ENCODE data around the gene HES7.

The HES7 gene

DNA sequence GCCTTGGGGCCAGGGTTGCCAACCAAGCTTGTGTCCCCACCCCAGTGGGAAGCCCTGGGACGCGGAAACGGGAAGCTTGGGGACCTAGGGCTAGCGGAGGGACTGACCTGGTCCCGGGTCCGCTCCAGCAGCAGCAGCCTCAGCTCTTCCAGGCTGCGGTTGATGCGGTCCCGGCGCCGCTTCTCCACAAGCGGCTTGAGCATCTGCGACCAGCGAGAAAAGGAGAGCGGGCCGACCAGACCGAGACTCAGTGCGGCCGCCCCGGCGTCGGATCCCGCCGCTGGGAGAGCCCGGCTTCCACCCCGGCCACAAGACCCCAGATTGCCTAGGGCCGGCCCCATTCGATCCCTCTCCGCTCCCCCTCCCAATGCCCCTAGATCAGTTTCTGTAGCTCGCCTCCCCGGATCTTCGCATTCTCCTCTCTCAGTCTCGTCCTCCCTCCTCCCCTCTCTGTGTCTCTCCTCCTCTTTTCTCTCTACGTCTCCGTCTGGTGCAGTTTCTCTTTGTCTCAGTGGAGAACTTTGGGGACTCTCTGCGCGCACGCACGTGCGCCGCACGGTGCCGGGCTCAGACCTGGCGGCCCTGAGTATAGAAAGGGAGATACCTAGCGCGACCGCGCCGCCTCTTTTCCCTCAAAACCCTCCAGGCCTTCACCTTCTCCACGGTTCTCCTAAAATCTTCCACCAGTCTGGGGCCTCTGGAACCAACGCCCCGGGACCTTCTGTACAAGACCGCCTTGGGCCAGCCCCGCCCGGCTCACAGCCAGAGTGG is 797 bp downstream of the HES7 start:
- Histone ChIP-seq H3K36me3 (no peaks in the 10 kb centered on the region), H3K27ac (no peak overlapping the region), H3K27me3 (ENCODE audit: insufficient read depth, low read depth, severe bottlenecking) (peaks cover 27% of the 10 kb centered on the region), H3K4me3 (ENCODE audit: low read depth, low read length) (peak overlapping the region; percentile 56), H3K9me3 (ENCODE audit: severe bottlenecking) (no peaks in the 10 kb centered on the region)
- TF ChIP-seq, protein P1, sequence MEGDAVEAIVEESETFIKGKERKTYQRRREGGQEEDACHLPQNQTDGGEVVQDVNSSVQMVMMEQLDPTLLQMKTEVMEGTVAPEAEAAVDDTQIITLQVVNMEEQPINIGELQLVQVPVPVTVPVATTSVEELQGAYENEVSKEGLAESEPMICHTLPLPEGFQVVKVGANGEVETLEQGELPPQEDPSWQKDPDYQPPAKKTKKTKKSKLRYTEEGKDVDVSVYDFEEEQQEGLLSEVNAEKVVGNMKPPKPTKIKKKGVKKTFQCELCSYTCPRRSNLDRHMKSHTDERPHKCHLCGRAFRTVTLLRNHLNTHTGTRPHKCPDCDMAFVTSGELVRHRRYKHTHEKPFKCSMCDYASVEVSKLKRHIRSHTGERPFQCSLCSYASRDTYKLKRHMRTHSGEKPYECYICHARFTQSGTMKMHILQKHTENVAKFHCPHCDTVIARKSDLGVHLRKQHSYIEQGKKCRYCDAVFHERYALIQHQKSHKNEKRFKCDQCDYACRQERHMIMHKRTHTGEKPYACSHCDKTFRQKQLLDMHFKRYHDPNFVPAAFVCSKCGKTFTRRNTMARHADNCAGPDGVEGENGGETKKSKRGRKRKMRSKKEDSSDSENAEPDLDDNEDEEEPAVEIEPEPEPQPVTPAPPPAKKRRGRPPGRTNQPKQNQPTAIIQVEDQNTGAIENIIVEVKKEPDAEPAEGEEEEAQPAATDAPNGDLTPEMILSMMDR (IDR thresholded peaks at IDR 0.05; ENCODE audit: low read depth, low read length): no peak
- no peak for DNase-seq

DNA sequence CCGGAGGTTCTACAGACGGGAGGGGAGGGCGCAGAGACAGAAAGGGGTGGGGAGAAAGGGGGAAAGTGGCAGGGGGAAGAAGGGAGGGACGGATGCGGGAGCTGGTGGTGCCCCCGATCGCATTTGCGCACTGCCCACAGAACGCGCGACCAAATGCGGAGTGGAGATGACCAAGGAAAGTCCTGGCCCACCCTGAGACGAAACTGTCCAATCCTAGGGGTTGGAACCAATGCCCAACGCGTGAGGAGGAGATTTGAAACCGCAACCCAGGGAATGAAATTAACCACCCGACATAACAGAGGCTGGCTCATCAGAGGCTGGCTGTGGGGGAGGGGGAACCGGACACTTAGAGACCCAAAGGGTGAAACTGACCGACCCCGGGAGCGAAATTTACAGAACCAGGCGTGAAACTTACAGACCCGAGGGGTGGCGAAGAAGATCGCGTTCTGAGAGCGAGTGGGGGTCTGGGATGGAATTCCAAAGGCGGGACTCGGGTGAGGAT is 1.4 kb downstream of the HES7 start:
- H3K4me3 ChIP-seq (ENCODE audit: low read depth, low read length): peak overlapping the region; percentile 56
- H3K27ac ChIP-seq: no peak overlapping the region
- no peaks in the 10 kb centered on the region for H3K36me3 ChIP-seq
- TF ChIP-seq, protein P1 (IDR thresholded peaks at IDR 0.05; ENCODE audit: low read depth, low read length): no peak
- DNase-seq: no peak
- peaks cover 27% of the 10 kb centered on the region for H3K27me3 ChIP-seq (ENCODE audit: insufficient read depth, low read depth, severe bottlenecking)
- H3K9me3 ChIP-seq (ENCODE audit: severe bottlenecking): no peaks in the 10 kb centered on the region

DNA sequence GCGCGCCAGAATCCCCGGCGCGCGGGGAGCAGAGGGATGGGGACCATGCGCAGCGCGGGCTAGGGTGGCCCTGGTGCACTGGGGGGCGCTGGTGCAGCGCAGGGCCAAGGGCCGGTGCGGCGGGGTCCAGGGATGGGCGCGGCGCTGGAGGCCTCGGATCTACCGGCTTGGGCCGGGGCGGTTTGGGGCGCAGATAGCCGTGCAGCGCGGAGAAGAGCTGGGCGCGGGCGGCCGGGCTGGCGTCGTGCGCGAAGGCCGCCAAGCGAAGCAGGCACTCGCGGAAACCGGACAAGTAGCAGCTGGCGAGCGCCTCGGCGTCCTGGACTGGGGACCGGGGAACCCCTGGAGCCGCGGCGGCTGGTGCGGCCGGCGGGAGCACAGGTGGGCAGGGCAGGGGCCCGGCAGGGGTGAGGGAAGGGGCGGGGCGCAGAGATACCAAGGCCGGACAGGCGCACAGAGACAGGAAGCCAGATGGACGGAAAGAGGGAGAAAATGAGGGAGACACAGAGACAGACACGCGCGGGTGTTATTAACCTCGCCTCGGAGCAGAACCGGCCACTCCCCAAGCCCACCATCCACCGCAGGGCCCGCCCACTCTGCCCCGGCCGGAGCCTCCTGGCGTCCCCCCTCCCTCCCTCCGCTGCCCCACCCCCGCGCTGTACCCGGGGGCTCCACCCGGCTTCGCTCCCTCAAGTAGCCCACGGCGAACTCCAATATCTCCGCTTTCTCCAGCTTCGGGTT is 2.1 kb downstream of the HES7 start:
- Histone ChIP-seq H3K36me3 (no peaks in the 10 kb centered on the region), H3K27ac (no peak overlapping the region), H3K27me3 (ENCODE audit: insufficient read depth, low read depth, severe bottlenecking) (peaks cover 27% of the 10 kb centered on the region), H3K4me3 (ENCODE audit: low read depth, low read length) (peak overlapping the region; percentile 56), H3K9me3 (ENCODE audit: severe bottlenecking) (no peaks in the 10 kb centered on the region)
- TF ChIP-seq, protein P1 (IDR thresholded peaks at IDR 0.05; ENCODE audit: low read depth, low read length): peak; percentile 80
- DNase-seq: peak; percentile 80

DNA sequence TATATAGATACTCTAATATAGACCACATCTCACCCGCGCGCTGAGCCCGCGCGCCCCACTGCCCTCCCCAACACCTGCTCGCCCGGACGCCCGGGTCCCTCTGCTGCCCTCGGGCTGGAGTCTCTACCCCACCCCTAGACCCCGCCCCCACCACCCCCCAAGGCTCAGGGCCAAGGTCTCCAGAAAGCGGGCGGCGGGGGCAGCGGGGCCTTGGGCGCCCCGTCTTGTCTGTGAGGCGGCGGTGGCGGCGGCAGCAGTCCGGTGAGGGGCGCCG is 2.6 kb downstream of the HES7 start:
- TF ChIP-seq, protein P1 (IDR thresholded peaks at IDR 0.05; ENCODE audit: low read depth, low read length): no peak
- no peaks in the 10 kb centered on the region for H3K9me3 ChIP-seq (ENCODE audit: severe bottlenecking)
- H3K27me3 ChIP-seq (ENCODE audit: insufficient read depth, low read depth, severe bottlenecking): peaks cover 30% of the 10 kb centered on the region
- no peaks in the 10 kb centered on the region for H3K36me3 ChIP-seq
- peak overlapping the region; percentile 56 for H3K4me3 ChIP-seq (ENCODE audit: low read depth, low read length)
- no peak overlapping the region for H3K27ac ChIP-seq
- DNase-seq: no peak

DNA sequence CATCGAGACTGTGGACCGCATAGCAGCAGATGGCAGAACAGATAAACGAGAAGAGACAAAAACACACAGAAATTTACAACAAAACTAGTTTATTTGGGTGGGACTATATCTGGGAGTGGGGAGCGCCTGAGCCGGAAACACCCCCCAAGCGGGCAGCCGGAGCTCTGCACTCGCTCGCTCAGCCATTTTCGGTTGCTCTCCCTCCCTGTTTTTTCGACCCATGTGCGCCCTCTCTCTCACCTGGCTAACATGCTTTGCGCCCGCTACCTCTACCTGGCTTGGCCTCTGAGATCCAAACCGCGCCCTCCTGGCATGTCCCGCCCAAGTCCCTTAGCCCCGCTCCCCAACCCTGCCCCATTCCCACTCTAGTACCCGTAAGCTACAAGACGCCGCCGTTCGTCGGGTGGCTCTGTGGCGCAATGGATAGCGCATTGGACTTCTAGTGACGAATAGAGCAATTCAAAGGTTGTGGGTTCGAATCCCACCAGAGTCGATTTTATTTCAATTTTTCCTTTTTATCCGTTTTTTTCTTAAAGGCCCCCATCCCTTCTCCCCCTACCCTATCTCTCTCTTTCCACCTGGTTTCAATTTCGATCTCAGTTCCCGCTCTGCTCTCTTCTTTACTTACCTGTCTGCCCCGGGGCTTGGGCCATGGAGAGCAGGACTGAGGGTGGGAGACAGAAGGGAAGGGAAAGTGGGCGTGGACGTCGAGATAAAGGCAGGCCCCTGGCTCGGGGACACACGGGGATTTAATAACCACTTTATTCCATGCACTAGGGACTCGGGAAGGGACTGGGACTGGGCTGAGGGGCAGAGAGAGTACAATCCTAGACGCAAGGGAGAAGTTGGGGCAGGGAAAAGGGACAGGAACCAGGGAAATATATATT is 3.1 kb downstream of the HES7 start:
- peak; percentile 85 for DNase-seq
- Histone ChIP-seq H3K9me3 (ENCODE audit: severe bottlenecking) (no peaks in the 10 kb centered on the region), H3K27me3 (ENCODE audit: insufficient read depth, low read depth, severe bottlenecking) (peaks cover 30% of the 10 kb centered on the region), H3K27ac (no peak overlapping the region), H3K4me3 (ENCODE audit: low read depth, low read length) (peak overlapping the region; percentile 56), H3K36me3 (no peaks in the 10 kb centered on the region)
- TF ChIP-seq, protein P1 (IDR thresholded peaks at IDR 0.05; ENCODE audit: low read depth, low read length): peak; percentile 31; the same call in 1 of the 2 replicates
